Stimulated activated CD4-positive, alpha-beta T cell treated with anti-CD3 and anti-CD28 coated beads, TNF-alpha, amount 100 ng/mL, for 1 hour (primary cell): ENCODE measurements around the gene FAM210A.
"Not testable (repeated sequence)": the region's sequence is repeated elsewhere in the genome, so short reads cannot be mapped to it uniquely, and the experiment has no call there.

Experiments used
- DNase-seq, 3 donors: peaks; one replicate each; pipeline ENCODE4 v3.0.0-alpha.2; 2020; ENCODE audit warnings: low read depth in 3 of 3, low spot score in 1 of 3

The FAM210A gene

GRCh38 chr18:13710414-13710831 lies 15.9 kb downstream of the FAM210A start:
- DNase-seq = no peak

DNA sequence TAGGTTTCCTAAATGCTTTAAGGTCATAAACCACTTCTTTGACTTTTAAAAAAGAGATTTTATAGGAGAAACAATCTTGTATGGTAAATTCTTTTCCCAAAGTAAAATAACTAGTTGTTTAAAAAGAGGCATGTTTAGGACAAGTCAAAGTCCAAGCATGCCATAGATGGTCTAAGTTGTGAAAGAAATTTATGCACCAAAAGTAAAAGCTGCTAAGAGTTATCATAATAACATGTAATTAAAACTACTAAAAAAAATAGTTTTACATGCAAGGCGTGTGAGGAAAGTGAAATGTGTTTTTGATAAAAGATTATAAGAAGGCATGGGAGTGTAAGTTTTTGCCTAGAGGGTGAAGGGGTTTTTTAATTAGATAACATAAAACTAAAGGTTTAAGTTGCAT lies 22.5 kb downstream of the FAM210A start:
- DNase-seq = no peak

- no peak for DNase-seq
These were observed 26.2 kb downstream of the FAM210A start for GRCh38 chr18:13700153-13700552.

- no peak for DNase-seq
These were observed 29.4 kb downstream of the FAM210A start for GRCh38 chr18:13696961-13697360.

- not testable (repeated sequence) for DNase-seq
These were observed 31.0 kb downstream of the FAM210A start for GRCh38 chr18:13695337-13695736.

DNA sequence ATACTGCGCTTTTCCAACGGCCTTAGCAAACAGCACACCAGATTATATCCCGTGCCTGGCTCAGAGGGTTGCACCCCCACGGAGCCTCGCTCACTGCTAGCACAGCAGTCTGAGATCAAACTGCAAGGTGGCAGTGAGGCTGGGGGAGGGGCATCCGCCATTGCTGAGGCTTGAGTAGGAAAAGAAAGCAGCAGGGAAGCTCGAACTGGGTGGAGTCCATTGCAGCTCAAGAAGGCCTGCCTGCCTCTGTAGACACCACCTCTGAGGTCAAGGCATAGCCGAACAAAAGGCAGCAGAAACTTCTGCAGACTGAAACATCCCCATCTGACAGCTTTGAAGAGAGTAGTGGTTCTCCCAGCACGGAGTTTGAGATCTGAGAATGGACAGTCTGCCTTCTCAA lies 36.3 kb downstream of the FAM210A start:
- not testable (repeated sequence) for DNase-seq

DNA sequence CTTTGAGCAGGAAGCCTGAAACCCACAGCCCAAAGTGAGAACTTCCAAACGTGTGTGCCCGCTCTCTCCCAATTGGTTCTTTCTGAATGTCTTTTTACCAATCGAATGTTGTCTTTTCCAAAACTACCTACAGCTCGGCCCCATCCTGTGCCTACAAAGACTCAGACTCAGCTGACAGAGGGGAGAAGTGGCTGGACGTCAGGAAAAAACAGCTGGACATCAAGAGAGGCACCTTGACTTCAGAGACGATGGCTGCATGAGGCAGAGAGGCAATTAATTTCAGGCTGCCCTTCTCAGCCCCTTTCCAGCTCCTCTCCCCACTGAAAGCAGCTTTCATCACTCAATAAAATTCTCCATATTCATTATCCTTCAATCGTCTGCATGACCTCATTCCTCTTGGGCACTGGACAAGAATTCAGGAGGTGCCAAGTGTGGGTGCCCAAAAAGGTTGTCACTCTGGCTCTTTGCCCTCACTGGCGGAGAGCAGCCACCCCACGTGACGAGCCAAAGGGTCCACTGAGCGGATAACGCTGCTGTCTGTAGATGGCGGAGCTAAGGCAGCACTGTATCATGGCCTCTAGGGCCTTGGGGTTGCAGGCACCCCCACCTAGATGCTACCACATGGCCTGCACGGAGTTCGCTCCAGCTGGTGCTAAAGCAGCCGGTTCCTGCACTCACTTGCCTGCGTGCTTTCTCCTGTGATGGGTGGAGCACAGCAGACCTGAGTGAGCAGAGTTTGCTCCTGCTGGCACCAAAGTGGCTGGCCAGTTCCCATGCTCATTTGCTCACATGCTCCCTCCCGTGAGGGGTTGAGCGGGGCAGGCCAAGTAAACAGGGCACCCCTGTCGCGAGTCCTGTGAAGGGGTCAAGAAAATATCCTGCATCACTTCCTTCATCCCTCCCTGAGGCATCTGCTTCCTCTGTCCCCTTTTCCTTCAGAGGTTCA lies 37.9 kb downstream of the FAM210A start:
- no peak for DNase-seq

DNA sequence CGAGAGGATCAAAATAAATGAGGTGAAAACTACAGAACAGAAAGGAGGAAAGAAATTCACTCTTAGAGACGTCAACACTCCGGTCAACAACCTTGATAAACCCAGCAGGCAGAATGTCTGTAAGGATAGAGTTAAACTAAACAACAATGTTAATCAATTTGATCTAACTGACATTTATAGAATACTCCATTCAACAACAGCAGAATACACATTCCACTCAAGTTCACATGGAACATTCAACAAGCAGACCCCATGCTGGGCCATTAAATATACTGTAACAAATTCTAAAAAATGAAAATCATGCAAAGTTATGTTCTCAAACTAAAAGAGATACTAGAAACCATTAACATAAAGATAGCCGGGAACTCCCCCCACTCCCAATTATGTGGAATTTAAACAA lies 41.8 kb downstream of the FAM210A start:
- no peak for DNase-seq

- DNase-seq = no peak
These were observed 44.7 kb downstream of the FAM210A start for GRCh38 chr18:13681701-13682100.

DNA sequence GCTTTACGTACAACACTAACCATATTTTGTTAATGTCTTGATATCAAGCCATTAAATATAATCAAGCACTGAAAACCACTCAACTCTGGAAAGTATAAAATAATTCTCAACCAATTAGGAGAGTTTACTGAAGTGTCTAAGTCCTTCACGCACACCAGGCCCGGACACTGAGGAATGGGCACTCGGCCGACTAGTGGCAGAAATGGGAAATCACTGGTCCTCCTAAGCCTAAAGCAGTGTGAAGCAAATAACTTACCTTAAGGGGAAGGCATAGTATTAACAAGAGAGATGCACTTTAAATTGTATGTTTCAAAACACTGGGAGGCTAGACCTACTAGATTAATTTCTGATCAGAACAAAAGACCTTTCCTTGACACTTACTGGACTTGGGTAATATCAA lies 45.7 kb downstream of the FAM210A start:
- DNase-seq = no peak

- not testable (repeated sequence) for DNase-seq
These were observed 49.0 kb downstream of the FAM210A start for GRCh38 chr18:13677350-13677749.

DNA sequence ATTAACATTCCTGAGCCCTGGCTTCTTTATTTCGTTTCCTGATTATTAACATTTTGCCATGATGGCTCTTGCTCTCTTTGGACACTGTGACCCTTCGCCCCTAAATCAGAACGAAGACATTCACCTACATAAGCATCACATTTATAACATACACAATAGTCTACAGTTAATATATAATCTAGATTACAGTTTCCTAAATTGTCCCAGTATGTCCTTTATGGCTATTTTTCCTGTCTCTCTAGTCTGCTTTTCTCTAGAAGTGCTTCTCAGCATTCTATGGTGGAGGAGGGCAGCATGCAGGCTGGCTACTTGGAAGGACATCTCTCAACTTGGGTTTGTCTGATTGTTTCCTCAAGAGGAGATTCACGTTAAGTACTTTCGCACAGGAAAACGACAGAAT lies 49.9 kb downstream of the FAM210A start:
- no peak for DNase-seq

DNA sequence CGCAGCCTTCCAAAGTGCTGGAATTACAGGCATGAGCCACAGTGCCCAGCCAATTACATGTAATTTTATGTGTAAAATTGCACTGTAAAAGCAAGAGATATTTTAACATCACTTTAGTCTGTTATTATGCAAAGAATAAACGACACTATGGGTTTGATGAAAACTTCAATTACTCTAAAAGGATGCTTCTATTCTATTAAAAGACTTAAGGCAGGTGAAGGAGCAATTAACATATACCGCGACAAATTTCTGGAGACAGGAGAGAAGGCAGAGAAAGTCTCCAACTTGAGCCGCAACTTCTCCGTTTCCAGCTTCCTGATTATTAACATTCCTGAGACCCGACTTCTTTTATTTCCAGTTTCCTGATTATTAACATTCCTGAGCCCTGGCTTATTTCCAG lies 53.7 kb downstream of the FAM210A start:
- DNase-seq = no peak

GRCh38 chr18:13661779-13662256 lies 64.5 kb downstream of the FAM210A start:
- DNase-seq = no peak

DNA sequence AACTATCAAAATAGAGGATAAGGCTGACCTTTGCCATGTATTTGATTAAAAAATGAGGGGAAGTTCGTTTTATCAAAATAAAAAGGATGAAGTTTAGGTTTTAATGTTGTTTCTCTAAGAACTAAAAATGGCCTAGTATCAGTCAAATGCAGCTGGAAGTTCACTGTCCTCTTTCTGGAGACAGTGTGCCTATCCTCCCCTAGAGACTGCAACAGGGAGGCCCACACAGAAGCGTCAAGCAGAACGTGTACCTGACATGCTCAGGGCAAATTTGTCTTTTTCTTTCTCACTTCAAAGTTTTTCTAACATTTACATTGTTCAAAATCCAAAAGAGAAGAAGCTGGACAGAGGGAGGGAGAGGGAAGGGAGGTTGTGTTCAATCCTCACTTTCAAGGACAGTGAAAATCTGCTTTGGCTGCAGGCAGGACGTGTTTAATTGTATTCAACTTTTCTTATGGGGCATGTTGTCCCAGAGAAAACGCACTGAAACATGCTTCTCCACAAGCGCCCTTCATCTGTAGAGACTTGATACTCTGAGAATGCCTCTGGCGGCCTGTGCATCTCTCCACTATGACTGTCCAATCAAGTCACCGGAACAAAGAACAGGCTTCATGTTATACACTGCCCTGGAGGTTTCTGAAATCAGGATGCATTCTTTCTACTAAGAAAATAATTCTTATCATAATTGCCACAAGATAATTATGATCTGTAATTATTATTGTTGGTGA lies 65.1 kb downstream of the FAM210A start:
- DNase-seq = no peak

DNA sequence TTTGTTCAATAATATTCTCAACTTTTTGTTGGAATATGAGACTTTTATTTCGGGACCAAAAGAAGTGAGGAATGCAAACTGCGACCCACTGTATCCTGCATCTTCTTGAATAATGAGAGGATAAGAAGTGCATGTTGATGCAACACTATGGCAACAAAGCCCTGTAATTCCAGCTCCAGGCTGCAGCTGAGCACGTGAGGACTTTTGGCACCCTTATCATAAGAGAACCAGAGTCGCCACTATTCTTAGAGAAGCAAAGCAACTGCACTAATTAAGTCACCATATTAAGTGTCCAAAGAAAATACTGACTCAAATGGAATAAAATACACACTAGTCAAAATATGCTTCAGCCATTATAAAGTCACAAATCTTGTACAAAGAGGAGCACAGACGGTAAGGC lies 65.8 kb downstream of the FAM210A start:
- no peak for DNase-seq

DNA sequence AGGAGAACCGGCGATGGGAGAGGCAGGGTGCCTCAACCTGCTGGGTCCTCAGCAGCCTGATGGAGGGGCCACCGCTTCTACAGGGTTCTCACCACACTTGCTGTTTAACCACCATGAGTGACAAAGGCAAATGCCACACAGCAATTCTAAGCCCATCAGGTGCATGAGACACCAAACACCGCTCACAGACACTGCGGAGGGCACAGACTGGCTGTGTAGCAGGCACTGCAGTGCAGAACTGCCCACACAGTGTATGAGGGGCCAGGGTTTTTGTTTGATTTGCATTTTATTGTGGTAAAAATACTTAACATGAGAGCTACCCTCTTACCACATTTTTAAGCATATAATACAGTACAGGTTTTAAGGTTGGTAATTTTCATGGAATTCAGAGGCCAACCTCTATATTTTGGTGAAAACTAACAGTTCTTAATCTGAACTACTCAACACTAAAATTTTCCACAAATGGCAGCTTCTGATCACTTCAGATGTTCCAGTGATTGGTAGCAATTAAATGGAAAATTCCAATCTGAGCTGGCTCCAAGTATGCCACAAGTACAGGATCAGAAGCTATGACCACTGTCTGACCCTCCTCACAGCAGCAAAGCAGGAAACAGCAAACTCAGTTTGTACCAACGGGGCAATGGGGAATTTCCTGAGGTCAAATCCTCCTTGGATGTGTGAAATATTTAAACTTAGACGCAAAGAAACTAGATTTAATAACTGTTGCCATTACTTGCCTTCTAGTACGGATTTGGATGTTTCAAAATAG lies 67.7 kb downstream of the FAM210A start:
- DNase-seq = no peak

DNA sequence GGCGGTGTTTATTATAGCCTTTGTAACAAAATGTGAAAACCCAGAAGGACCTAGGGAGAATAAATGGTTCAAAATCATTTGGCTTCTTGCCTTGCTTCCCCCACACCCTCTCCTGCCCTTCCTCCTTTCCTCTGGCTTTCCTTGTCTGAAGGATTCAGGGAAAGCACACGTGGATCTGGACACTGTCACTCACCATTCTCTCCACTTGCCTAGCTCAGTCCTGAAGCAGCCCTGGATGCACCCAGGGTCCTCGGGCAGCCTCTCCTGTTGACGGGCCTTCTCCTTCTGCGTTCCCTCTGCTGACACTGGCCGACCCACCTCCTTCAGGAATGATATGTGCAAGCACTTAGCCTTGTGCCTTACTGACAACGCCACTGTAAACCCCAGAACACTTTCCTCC lies 68.4 kb downstream of the FAM210A start:
- DNase-seq = no peak

DNA sequence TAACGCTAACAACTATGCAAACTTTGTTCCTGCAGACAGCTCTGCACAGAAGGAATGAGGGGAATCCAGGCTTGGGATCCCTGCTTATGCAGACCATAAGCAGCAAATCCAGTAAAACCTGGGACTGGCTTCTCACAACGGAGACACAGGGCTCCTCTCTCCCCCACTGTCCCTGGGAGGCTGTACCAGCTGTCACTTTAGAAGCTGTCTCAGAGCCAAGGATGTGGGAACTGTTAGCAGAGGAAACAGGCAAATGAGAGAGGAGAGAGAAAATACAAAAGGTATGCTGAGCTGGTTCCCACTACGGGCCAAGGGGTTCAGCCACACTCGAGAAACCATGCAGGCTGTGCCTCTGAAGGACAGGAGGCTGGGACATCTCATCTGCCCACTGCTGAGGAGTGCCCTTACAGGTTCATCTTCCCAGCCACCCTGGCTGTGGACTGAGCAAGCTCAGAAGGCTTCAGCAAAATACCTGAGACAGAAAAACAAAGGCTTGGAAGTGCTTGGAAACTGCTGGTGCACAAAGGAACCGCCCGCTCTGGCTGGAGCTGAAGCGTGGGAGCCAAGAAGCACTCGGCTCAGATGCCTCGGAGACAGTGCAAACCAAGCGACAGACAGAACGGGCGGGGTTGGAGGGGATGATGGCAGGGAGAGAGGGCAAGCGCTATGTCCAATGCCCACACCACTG lies 72.5 kb downstream of the FAM210A start:
- DNase-seq = no peak

DNA sequence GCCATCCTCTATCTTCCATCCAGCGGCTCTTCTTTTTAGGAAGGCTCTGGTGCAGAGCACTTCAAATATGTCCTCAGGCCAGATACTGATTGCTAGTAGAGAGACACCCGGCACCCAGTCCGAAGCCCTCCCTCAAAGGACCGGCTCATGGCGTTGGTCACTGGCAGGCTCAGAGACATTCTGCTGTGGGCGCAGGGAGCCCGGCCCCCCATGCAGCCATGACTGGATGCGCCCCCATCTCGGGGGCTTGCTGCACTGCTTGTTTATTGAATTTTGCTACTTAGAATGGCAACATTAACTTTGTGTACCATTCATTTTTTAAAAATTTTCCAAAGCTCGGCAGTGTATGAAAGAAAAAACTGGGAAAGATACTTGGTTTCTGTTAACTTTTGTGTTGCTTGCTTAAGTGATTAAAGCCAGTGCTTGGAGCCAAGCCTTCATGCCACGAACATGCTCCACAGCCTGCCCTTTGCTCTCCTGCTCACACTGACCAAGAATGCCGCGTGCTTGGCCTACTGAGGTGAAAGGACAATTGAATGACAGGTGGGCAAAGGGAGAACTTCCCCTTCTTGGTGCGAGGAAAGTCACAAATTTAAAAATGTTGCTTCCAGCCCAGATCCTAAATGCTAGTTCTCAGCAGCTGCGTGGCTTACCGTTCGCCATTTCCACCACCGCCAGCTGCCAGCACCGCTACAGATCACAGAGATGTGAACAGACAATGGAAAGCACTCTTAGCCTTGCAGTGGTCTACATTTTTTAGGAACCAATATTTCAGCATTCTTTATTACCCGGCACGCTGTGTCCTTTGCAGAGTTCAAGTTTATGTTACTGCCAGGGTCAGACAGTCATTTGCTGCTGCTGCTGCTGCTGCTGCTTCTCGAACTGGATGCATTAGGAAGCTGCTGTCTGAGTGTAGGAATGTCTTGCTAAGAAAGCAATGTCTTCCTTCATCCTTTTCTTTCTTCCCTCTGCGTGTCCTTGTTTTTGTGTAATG lies 76.7 kb downstream of the FAM210A start:
- no peak for DNase-seq
